Stimulated activated naive CD8-positive, alpha-beta T cell treated with anti-CD3 and anti-CD28 coated beads, Interleukin-15, Interleukin-2, amounts not matched to agents 100 U/mL and 50 U/mL, for 24 hours (primary cell): ENCODE data around the gene KRT84.

Source experiments
- ATAC-seq: fragments of 150-1000 bp; cut with Tn5 transposase; one replicate; pipeline ENCODE4 v1.10.0; 2021
- DNase-seq: peaks from one replicate; pipeline ENCODE4 v3.0.0; 2021

The KRT84 gene

GRCh38 chr12:52382854-52383253 lies 2.6 kb downstream of the KRT84 start:
- ATAC-seq (no peak), DNase-seq (no peak)

- ATAC-seq: no peak
Measured at GRCh38 chr12:52381206-52381605, 4.2 kb downstream of the KRT84 start.

GRCh38 chr12:52380271-52380694 lies 5.2 kb downstream of the KRT84 start:
- DNase-seq (peak; percentile 12), ATAC-seq (no peak)

More at GRCh38 chr12:52381206-52381605, 4.2 kb downstream of the KRT84 start:
- no peak for DNase-seq

- ATAC-seq: no peak
- DNase-seq: no peak
Measured at GRCh38 chr12:52379536-52379935, 5.9 kb downstream of the KRT84 start.

GRCh38 chr12:52378091-52378490 lies 7.4 kb downstream of the KRT84 start:
- ATAC-seq (no peak), DNase-seq (no peak)

DNA sequence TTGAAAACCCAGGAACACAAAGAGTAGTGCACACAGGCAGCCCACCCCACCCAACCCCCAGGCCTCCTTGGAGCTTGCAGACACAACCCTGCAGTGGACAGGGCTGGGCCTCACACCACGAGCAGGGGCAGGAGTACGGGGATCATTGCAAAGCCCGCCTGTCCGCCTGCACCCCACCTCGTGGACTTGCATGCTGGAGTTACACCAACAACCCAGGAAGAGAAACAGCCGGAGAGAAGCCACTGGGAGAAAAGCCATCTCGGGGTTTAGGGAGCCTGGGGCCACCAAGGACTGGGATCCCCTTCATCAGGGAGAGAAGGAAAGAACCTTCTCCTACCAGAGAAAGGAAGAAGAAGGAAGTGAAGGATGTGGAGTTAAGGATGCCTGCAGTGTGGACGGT lies 8.2 kb downstream of the KRT84 start:
- no peak for DNase-seq
- ATAC-seq: peak; percentile 14

- no peak for ATAC-seq
- peak; percentile 60 for DNase-seq
Measured at GRCh38 chr12:52372216-52373154, 13.0 kb downstream of the KRT84 start.

DNA sequence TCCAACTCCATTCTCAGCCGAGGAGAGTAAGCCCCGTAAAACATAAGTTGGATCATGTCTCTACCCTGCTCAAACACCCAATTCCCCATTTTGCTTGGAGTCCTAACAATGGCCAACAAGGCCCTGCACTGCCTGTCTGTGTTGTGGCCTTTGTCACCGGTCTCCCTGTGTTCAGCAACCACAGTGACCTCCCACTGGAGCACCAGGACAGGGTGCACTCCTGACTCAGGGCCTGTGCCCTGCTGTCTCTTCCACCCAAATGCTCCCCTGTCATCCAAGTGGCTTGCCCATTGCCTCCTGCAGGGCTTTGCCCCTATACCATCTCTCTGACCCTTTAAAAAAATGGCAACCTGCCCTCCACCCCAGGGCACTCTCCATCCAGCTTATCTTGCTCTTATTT lies 13.7 kb downstream of the KRT84 start:
- DNase-seq (no peak), ATAC-seq (no peak)

DNA sequence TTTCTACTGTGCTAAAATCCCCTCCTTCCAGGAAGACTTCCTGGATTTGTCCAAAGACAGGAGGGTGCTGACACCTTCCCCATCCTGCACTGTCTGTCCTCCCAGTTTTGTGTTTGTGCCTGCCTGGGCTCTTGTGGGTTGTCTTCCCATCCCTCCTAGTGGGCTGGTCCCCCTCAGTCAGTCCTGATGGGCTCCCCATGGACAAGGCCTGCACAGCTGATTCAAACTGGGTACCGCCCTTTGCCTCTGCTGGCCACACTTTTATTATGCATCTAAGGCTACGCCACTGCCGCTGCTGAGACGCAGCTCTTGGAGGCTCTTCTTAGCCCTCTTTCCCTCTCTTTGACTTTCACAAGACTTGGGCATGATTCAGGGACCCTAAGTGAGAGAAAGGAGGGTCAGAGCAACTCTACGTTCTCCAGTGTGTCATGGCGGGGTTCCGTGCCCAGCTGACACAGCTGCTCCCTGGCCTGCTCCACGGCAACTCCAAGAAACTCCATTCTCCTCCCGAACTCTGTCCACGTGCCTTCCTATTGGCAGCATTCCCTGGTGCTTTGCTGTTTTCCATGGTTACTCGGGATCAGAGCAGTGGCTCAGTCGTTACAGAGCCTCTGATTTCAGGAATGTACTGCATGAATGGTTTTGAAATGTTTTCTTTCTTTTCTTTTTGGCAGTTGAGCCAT lies 14.4 kb downstream of the KRT84 start:
- DNase-seq: no peak
- ATAC-seq: no peak

DNA sequence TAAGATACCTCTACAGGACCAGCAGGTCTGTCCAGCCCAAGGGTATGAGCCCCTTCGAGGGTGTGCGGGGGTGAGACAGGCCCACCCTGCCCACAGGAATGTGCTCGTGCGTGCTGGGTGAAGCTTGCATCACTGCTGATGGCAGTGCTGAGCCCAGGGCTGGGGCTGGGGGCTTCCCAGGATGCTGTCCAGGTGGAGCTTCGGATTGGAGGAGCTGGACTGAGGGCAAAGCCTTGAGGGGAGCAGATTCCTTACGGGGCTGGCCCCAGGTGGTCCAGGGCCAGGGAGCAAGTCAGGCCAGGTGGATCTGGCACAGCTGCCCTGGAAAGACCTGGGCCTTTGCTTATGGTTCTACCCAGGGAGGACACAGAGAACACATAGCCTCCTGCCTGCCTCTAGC lies 15.6 kb downstream of the KRT84 start:
- DNase-seq: no peak
- no peak for ATAC-seq

DNA sequence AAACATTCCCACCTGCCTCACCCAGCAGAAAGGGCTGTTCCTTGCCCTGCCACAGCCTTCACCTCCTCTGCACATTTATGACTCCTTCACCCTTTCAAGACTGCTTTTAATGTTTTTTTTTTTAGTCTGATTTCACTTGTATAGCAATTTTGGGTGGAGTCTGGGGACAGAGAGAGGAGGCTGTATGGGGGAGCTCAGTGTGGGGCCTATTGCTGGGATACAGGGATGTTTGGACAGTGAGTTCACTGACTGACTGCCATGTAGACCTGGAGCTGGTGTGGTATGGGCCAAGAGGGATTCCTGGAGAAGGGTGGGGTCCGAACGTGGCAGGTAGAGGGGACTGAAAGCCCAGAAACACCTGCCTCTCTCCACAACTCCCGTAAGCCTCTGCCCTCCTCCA lies 16.2 kb downstream of the KRT84 start:
- DNase-seq (no peak), ATAC-seq (no peak)

DNA sequence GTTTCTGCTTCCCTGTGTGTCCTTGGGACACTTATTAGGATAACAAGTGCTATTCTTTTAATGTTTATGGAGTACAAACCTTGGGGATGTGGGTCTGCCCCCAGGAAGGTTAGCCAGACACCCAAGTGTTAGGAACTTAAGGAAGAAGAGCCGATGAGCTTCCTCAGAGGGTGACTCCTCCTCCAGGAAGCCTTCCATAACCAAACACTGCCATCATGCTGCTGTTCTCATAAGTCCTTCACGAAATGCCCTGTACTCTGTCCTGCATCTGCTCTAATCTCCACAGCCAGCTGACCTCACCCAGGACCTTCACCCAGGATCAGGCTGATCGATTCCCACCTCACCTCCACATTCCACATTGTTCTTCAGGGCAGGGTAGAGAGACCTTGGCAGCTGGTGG lies 16.9 kb downstream of the KRT84 start:
- DNase-seq (no peak), ATAC-seq (no peak)

- no peak for ATAC-seq
- no peak for DNase-seq
Measured at GRCh38 chr12:52367876-52368275, 17.6 kb downstream of the KRT84 start.

GRCh38 chr12:52366738-52367485 lies 18.5 kb downstream of the KRT84 start, which contains the start of gene KRT85:
Gene KRT85, minus strand, starts transcription at chr12:52367481. Its CDS starts 76 bp downstream, at chr12:52367405.
- DNase-seq: no peak
- no peak for ATAC-seq

DNA sequence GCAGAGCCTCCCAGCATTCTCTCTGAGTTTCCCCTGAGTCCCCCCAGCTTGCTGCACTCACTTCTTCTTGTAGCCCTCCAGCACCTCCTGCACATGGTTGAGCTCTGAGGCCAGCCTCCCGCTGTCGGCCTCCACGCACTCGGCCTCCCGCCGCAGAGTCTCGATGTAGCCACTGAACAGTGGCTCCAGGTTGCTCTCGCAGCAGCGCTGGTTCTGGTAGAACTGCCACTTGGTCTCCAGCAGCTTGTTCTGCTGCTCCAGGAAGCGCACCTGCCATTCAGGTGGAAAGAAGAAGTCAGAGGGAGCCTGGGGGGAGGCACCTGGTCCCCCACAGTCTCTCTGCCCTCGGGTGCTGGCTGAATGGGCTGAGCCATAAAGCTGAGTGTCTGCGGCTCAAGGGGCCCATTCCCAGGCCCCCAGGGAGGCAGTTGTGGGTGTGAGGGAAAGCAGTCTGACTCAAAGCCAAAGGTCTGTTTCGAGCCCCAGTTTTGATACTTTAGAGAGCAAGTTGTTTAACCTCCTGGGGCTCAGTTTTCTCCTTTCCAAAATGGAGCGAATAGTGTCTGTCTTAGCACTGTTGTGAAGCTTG lies 20.5 kb downstream of the KRT84 start:
- DNase-seq (no peak), ATAC-seq (no peak)

GRCh38 chr12:52364061-52364460 lies 21.4 kb downstream of the KRT84 start:
- DNase-seq (no peak), ATAC-seq (no peak)

DNA sequence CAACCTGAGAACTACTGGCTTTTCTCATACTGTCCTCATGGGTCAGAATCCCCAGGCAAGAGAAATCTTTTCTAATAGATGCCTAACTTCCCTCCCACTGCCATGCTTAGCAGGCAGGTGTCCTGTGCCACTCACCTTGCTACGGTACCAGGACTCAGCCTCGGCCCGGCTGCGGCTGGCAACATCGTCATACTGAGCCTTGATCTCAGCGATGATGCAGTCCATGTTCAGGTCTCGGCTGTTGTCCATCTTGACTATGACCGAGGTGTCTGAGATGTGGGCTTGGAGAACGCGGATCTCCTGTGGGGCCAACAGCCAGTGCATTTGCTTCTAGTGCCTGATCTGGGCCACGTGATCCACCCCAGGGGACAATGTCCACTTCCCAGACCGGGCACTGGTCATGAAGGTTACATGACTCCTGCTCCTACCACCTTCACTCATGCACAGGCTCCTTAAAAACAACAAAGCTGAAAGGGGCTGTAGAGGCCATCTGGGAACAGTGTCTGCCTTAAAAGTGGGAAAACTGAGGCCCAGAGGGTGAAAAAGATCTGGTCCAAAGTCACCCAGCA lies 22.3 kb downstream of the KRT84 start:
- DNase-seq (no peak), ATAC-seq (no peak)

DNA sequence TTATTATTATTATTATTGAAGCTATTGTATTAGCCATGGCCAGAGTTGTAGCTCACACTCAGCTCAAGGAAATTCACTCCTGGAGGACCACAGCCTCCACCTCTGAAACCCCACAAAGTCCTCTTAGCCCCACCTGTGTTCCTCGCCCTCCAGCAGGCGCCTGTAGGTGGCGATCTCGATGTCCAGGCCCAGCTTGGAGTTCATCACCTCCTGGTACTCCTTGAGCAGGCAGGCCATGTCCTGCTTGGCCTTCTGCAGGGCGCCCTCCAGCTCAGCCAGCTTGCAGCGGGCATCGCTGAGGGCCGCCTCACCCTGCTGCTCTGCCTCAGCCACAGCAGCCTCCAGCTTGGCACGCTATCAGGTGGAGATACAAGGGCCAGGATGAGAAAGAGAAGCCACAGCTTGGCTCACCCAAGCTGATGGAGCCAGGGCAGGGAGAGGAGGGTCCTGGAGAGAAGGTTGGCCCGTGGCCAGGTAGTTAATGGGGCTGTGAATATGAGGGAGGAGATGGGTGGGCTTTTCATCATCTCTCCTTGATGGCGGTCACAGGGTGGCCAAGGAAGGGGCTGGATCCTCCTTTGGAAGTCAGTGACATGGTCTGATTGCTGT lies 23.2 kb downstream of the KRT84 start:
- no peak for ATAC-seq
- peak; percentile 16 for DNase-seq

- ATAC-seq (no peak), DNase-seq (no peak)
Measured at GRCh38 chr12:52361553-52361952, 23.9 kb downstream of the KRT84 start.

DNA sequence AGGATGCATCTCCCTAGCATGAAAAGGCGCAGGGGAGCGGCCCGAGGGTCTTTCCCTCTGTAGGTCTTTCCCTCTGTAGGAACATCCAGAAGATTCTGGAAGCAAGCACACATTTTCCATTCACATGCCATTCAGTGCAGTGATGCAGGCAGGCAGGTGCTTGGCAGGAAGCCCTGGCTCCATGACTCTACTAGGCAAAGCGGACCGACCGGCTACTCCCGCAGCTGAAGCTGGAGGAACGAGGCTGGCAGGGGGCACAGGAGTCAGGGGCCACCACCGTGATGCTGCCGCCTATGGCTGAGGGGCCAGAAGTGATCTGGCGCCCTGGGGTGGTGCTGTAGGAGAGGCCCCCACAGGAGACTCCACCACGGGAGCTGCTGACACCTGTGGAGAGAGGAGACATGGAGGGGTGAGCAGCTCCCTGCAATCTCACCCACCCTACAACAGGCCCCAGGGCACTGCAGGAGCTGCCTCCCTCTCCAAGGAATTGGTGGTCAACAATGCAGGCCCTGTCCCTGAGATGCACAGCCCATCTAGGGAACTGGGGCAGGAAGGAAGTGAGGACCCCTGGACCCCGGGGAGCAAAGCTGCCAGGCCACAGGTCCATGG lies 24.7 kb downstream of the KRT84 start:
- ATAC-seq: no peak

DNA sequence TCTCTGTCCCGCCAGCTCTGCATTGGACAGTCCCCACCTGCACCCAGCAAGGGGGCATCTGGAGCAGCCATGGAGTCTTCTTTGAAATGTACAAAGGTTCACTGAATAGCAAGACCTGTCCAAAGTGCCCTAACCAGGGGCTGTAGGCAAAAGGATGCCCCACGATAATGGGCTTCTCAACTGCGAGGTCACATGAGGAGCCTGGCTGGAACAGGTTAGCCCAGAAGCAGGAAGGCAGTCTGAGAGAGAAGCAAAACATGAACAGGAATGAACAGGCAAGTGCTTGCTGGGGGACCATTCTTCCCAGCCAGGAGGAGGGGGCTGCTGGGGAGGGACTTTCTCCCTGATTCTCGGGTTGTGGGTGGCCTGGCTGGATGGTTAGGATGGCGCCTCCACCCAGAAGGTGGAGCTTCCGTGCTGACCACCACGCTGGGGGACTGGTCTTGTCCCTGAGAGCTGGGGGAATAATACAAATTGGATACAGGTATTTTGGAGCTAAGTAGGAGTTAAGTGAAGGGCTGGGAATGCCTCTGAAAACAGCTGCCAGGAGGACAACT lies 25.3 kb downstream of the KRT84 start:
- no peak for DNase-seq
- ATAC-seq: no peak

More for the DNA sequence above, 24.7 kb downstream of the KRT84 start:
- DNase-seq: no peak
